SK-N-SH (cell line): ENCODE results near the gene RCOR1.

Source experiments
- CHD2 ChIP-seq: fragments of 150-350 bp; IDR thresholded peaks from 2 replicates; pipeline ENCODE4 v1.6.1; 2018; ENCODE audit warnings: low read length; ENCODE audit not compliant: partially characterized antibody
- CTCF ChIP-seq: fragments of 200-600 bp; sonication (generic); IDR thresholded peaks from 2 replicates; pipeline ENCODE4 v1.6.1; 2017; ENCODE audit warnings: antibody characterized with exemption, mild to moderate bottlenecking, moderate library complexity
- EP300 ChIP-seq, 2 experiments: IDR thresholded peaks; 2 replicates each; pipeline versions ENCODE4 v1.4.0 to v1.6.1; 2012; ENCODE audit warnings: borderline replicate concordance in 1 of 2, low read depth in 1 of 2, low read length in 1 of 2
- EZH2phosphoT487 ChIP-seq: fragments of 200-600 bp; sonication (generic); IDR thresholded peaks from 2 replicates; pipeline ENCODE4 v1.6.1; 2017; ENCODE audit warnings: low read depth, mixed run types, mild to moderate bottlenecking, antibody characterized with exemption, moderate library complexity, borderline replicate concordance
- IRF3 ChIP-seq: fragments of 150-350 bp; IDR thresholded peaks from 2 replicates; pipeline ENCODE4 v1.6.1; 2016; ENCODE audit warnings: mild to moderate bottlenecking, low read depth, low read length
- MXI1 ChIP-seq: IDR thresholded peaks from 2 replicates; pipeline ENCODE4 v1.6.1; 2012; ENCODE audit warnings: mild to moderate bottlenecking, low read depth, low read length, improper control_type of control experiment
- POLR2AphosphoS5 ChIP-seq: IDR thresholded peaks from 2 replicates; pipeline ENCODE4 v1.6.1; 2012; ENCODE audit warnings: low read depth, low read length
- RFX5 ChIP-seq: IDR thresholded peaks from 2 replicates; pipeline ENCODE4 v1.6.1; 2012; ENCODE audit warnings: mild to moderate bottlenecking, improper control_type of control experiment, low read length
- SIN3A ChIP-seq: IDR thresholded peaks from 2 replicates; pipeline ENCODE4 v1.6.1; 2012; ENCODE audit warnings: low read depth, mild to moderate bottlenecking, low read length, moderate library complexity, borderline replicate concordance
- USF2 ChIP-seq: fragments of 150-350 bp; IDR thresholded peaks from 2 replicates; pipeline ENCODE4 v1.6.1; 2017; ENCODE audit warnings: antibody characterized with exemption, low read length, low read depth, borderline replicate concordance
- TF ChIP-seq, protein P1 (sequence below): IDR thresholded peaks from 2 replicates; pipeline ENCODE4; 2012
- TF ChIP-seq, protein P2 (sequence below): IDR thresholded peaks from 2 replicates; pipeline ENCODE4 v1.4.0; 2012; ENCODE audit warnings: low read depth, borderline replicate concordance

GRCh38 chr14:102630881-102631280, 38.4 kb downstream of the RCOR1 start:
- TF ChIP-seq RFX5 (no peak), CTCF (no peak), SIN3A (no peak), CHD2 (no peak), USF2 (no peak), MXI1 (no peak), IRF3 (no peak), EZH2phosphoT487 (no peak), POLR2AphosphoS5 (no peak), EP300 (IDR thresholded peaks at IDR 0.05; ENCODE audit: borderline replicate concordance in 1 of 2, low read depth in 1 of 2, low read length in 1 of 2) (no peak)
- TF ChIP-seq, protein P1, sequence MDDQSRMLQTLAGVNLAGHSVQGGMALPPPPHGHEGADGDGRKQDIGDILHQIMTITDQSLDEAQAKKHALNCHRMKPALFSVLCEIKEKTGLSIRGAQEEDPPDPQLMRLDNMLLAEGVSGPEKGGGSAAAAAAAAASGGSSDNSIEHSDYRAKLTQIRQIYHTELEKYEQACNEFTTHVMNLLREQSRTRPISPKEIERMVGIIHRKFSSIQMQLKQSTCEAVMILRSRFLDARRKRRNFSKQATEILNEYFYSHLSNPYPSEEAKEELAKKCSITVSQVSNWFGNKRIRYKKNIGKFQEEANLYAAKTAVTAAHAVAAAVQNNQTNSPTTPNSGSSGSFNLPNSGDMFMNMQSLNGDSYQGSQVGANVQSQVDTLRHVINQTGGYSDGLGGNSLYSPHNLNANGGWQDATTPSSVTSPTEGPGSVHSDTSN = no peak
- TF ChIP-seq, protein P2, sequence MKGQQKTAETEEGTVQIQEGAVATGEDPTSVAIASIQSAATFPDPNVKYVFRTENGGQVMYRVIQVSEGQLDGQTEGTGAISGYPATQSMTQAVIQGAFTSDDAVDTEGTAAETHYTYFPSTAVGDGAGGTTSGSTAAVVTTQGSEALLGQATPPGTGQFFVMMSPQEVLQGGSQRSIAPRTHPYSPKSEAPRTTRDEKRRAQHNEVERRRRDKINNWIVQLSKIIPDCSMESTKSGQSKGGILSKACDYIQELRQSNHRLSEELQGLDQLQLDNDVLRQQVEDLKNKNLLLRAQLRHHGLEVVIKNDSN = no peak
